ENCODE data around the gene AIFM2. TPM values are rescaled to one million over a fixed set of nuclear protein-coding genes. Genes with fewer than 3 reads are reported as not detected.
"Not testable (repeated sequence)": the region's sequence is repeated elsewhere in the genome, so short reads cannot be mapped to it uniquely, and the experiment has no call there.

AIFM2 gene
- total RNA-seq, 1 donor from 2014 or later: 11.7 TPM

DNA sequence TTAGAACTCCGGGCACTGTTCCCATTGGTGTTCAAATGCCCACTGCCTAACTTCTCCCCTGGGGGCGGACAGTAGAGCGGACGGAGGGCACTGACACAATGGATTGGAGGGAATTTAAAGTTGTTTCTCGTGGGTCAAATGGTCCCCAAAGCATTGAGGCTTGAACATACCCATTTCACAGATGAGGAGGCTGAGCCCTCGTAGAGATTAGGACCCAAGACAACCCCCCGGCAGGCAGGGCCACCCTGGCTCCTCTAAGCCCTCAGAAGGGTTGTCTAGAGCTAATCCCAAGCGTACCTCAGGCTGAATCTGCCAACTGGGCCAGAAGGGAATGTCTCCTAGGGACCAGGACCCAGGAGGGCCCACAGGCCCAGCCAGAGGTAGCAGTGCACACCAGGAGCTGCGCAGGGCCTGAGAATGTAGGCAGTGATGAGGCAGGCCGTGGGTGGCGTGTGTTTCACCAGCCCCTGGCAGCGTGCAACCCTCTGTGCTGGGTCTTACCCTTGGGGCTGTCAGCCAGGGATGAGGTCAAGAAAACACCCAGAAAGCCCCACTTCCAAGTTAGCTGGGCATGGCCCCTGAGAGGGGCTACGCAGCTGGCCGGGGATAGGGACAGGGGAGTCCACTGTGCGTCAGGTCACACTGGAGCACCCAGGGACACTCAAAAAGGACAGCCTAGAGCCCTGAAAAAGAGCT is 5.8 kb downstream of the AIFM2 start:
- no peak overlapping the region for H3K27ac Mint-ChIP-seq (ENCODE audit: unreplicated experiment)
- H3K9me3 Mint-ChIP-seq (ENCODE audit: unreplicated experiment): no peaks in the 10 kb centered on the region
- no peak overlapping the region for H3K4me3 Mint-ChIP-seq (ENCODE audit: unreplicated experiment)
- DNase-seq (ENCODE audit: extremely low spot score, unreplicated experiment): no peak
- no peak for TF ChIP-seq CTCF (IDR thresholded peaks at IDR 0.05)
- no peaks in the 10 kb centered on the region for H3K27me3 Mint-ChIP-seq (ENCODE audit: unreplicated experiment)
- H3K36me3 Mint-ChIP-seq (ENCODE audit: unreplicated experiment): peaks cover 3% of the 10 kb centered on the region
- H3K4me1 Mint-ChIP-seq (ENCODE audit: unreplicated experiment): peaks cover 17% of the 10 kb centered on the region

DNA sequence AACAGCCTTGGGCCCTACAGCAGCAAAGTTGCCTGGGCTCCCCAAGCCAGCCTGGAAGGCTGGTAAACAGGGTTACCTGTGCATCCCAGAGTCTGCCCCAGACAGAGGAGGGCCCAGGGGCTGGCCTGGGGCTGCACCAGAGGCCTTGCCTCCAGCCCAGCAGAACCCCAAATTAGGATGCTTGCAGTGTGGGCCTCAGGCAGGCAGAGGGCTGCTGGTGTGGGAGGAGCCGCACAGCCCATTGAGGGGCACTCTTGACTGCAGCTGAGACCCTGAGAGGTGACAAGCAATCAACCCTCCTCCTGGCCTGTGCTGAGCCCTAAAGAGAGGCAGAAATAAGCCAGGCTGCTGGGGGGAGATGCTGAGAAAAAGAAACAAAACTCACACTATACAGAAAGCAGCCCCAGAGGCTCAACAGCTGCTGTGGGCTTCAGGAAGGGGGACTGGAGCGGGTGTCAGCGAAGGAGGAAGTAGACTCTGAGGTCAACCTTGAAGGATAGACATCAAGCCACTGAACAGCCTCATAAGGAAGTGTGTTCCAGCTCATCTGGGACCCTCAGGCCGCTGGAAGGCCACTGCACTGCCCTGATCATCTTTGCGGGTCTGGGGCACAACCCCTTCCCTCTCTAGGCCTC is 6.6 kb downstream of the AIFM2 start:
- Mint-ChIP-seq H3K9me3 (ENCODE audit: unreplicated experiment) (no peaks in the 10 kb centered on the region), H3K4me1 (ENCODE audit: unreplicated experiment) (peaks cover 9% of the 10 kb centered on the region), H3K27ac (ENCODE audit: unreplicated experiment) (no peak overlapping the region), H3K36me3 (ENCODE audit: unreplicated experiment) (peaks cover 5% of the 10 kb centered on the region), H3K27me3 (ENCODE audit: unreplicated experiment) (no peaks in the 10 kb centered on the region), H3K4me3 (ENCODE audit: unreplicated experiment) (no peak overlapping the region)
- DNase-seq (ENCODE audit: extremely low spot score, unreplicated experiment): no peak
- no peak for TF ChIP-seq CTCF (IDR thresholded peaks at IDR 0.05)

DNA sequence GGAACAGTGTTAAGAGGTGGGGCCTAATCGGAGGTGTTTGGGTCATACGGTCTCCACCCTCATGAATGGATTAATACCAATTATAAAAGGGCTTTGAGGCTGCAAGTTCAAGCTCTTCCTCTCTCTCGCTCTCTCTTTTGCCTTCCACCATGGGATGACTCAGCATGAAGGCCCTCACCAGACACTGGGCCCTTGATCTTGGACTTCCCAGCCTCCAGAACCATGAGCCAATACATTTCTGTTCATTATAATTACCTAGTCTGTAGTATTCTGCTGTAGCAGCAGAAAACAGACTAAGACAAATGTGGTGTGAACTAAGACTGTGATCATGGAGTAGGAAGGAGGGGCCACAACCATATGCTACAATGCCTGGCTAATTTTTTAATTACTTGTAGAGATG is 7.7 kb downstream of the AIFM2 start:
- no peaks in the 10 kb centered on the region for H3K9me3 Mint-ChIP-seq (ENCODE audit: unreplicated experiment)
- H3K36me3 Mint-ChIP-seq (ENCODE audit: unreplicated experiment): peaks cover 9% of the 10 kb centered on the region
- no peaks in the 10 kb centered on the region for H3K4me1 Mint-ChIP-seq (ENCODE audit: unreplicated experiment)
- no peak overlapping the region for H3K27ac Mint-ChIP-seq (ENCODE audit: unreplicated experiment)
- TF ChIP-seq CTCF (IDR thresholded peaks at IDR 0.05): no peak
- no peak overlapping the region for H3K4me3 Mint-ChIP-seq (ENCODE audit: unreplicated experiment)
- H3K27me3 Mint-ChIP-seq (ENCODE audit: unreplicated experiment): no peaks in the 10 kb centered on the region
- DNase-seq (ENCODE audit: extremely low spot score, unreplicated experiment): no peak

DNA sequence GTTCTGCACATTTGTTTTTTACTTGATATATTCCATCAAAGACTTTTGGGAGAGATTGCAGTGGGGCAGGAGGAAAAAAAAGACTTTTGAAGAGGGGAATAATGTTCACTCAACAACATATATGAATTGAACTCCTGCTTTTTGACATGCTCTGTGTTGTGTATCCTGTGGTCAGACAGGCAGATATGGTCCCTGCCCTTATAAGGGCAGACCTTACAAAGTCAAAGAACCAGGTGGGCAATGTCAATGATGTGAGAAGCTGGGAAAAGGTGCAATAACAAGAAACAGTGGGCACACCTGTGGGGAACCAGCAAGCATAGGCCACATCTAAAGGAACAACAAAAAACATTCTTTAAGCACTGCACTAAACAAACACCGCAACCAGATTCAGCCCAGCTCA is 8.2 kb downstream of the AIFM2 start:
- no peak for TF ChIP-seq CTCF (IDR thresholded peaks at IDR 0.05)
- no peaks in the 10 kb centered on the region for H3K27me3 Mint-ChIP-seq (ENCODE audit: unreplicated experiment)
- H3K36me3 Mint-ChIP-seq (ENCODE audit: unreplicated experiment): peaks cover 9% of the 10 kb centered on the region
- H3K9me3 Mint-ChIP-seq (ENCODE audit: unreplicated experiment): no peaks in the 10 kb centered on the region
- H3K4me3 Mint-ChIP-seq (ENCODE audit: unreplicated experiment): no peak overlapping the region
- no peaks in the 10 kb centered on the region for H3K4me1 Mint-ChIP-seq (ENCODE audit: unreplicated experiment)
- no peak overlapping the region for H3K27ac Mint-ChIP-seq (ENCODE audit: unreplicated experiment)
- DNase-seq (ENCODE audit: extremely low spot score, unreplicated experiment): no peak

DNA sequence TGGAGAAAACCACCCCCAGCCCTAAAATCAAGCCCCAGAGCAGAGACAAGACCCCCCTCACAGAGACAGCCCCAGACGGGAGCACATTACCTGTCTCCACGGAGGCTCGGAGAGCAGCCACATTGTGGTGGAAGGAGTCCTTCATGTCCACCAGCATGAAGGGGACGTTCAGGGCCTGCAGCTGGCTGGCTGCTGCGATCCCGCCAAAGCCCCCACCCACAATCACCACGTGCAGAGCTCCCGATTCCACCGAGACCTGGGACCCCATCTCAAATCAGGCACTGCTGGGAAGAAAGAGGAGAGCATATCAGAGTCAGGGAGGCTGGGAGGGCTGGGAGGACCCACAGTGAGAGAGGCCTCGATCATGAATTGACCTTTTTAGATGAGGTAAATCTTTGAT is 8.8 kb downstream of the AIFM2 start:
- no peaks in the 10 kb centered on the region for H3K4me1 Mint-ChIP-seq (ENCODE audit: unreplicated experiment)
- no peak overlapping the region for H3K27ac Mint-ChIP-seq (ENCODE audit: unreplicated experiment)
- H3K36me3 Mint-ChIP-seq (ENCODE audit: unreplicated experiment): peaks cover 9% of the 10 kb centered on the region
- no peak for TF ChIP-seq CTCF (IDR thresholded peaks at IDR 0.05)
- DNase-seq (ENCODE audit: extremely low spot score, unreplicated experiment): no peak
- H3K4me3 Mint-ChIP-seq (ENCODE audit: unreplicated experiment): no peak overlapping the region
- no peaks in the 10 kb centered on the region for H3K27me3 Mint-ChIP-seq (ENCODE audit: unreplicated experiment)
- H3K9me3 Mint-ChIP-seq (ENCODE audit: unreplicated experiment): no peaks in the 10 kb centered on the region

DNA sequence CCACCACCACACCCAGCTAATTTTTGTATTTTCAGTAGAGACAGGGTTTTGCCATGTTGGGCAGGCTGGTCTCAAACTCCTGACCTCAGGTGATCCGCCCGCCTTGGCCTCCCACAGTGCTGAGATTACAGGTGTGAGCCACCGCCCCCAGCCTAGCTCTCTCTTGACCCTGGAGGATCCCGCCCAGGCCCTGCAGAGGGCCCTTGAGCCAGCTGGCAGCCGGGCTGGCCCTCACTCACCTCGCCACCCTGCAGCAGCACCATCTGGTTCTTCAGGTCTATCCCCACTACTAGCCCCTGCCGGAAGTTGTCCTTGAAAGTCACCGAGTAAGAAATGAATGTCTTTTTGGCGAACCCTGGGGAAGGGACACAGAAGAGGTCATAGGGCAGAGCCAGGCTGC is 9.5 kb downstream of the AIFM2 start:
- not testable (repeated sequence) for H3K4me3 Mint-ChIP-seq (ENCODE audit: unreplicated experiment); H3K27ac Mint-ChIP-seq (ENCODE audit: unreplicated experiment); H3K27me3 Mint-ChIP-seq (ENCODE audit: unreplicated experiment); H3K36me3 Mint-ChIP-seq (ENCODE audit: unreplicated experiment); DNase-seq (ENCODE audit: extremely low spot score, unreplicated experiment); H3K9me3 Mint-ChIP-seq (ENCODE audit: unreplicated experiment); H3K4me1 Mint-ChIP-seq (ENCODE audit: unreplicated experiment)

Data from osteocyte (in vitro differentiated cells).